HG02610 (cell line): ENCODE data around the gene MT1F.
"Not testable (repeated sequence)": the region's sequence is repeated elsewhere in the genome, so short reads cannot be mapped to it uniquely, and the experiment has no call there.

Experiments used
- ATAC-seq: cut with Tn5 transposase; IDR thresholded peaks from one replicate; pipeline ENCODE4 v1.9.1; 2021; ENCODE audit warnings: mild to moderate bottlenecking, moderate library complexity; ENCODE audit not compliant: unreplicated experiment

Gene MT1F

DNA sequence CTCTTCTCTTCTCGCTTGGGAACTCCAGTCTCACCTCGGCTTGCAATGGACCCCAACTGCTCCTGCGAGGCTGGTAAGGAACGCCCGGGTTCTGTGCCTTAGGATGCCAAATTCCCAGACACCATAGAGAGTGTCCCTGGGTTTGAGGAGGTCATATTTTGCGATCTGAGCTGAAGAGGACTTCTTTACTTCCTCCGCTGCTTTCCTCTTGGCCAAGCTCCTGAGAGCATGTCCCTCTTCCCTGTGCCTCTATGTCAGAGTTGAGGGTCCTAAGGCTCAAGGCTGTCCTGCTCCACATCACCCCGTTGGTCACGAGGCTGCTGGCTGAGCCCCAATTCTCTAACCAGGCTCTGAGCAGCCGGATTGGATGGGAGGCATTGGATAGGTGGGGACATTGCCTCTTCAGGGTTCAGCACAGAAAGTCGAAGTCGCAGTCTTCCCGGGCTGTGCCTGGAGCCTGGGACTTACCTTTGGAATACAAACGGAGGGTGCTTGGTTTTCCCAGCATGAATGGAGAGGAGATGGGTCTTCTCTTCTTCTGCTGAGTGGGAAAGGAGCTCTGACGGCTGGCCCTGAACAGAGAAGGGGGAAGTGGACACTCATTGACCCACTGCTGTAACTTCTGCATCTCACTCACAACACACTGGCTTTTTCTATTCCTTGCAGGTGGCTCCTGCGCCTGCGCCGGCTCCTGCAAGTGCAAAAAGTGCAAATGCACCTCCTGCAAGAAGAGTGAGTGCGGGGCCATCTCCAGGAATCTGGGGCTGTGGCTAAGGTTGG, 12.3 kb downstream of the MT1F start:
- ATAC-seq: no peak

DNA sequence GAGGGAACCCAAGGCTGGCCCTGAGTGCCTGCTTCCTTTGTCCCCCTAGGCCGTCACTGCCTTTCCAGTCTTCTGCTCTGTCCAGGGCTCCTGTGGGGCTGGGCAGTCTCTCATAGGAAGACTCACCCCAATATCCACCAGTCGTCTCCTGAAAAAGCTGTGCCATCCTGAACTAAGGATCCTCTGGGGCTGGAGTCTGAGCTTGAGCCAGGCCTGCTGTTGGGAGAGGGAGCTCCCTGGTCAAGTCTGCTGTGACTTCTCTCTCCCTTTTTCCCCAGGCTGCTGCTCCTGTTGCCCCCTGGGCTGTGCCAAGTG, 12.8 kb downstream of the MT1F start:
- no peak for ATAC-seq

DNA sequence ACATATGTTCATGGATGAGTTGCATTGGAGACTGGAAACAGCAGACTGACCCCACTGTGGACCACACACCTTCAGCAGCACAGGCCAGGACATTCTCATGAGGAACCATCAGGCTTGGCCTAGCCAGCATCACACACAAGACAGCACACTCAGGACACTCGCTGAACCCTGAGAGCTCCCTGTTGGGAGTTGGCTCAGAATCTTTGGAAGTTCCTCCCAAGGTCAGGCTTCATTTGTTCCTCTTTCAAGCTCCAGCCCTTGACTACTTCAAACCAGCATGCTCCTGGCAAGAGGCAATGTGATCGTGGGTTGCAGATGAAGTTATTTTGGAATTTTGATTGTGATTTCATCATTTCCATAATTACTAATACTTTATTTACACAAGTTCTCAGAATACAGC, 13.9 kb downstream of the MT1F start:
- not testable (repeated sequence) for ATAC-seq

DNA sequence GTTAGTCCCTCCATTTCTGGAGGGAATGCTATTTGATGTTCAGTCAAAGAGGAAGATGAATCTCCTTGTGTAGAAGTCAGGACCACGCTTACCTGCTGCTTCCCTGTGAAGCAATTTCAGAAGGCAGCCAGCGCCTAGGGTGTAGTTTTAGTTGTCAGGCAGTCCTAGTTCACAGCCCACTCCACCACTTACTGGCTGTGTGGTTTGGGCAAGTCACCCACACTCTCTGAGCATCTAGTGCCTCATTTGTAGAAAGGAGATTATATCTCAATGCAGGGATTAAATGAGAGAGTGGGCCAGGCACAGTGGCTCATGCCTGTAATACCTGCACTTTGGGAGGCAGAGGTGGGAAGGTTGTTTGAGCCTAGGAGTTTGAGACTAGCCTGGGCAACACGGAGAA, 14.4 kb downstream of the MT1F start:
- not testable (repeated sequence) for ATAC-seq

DNA sequence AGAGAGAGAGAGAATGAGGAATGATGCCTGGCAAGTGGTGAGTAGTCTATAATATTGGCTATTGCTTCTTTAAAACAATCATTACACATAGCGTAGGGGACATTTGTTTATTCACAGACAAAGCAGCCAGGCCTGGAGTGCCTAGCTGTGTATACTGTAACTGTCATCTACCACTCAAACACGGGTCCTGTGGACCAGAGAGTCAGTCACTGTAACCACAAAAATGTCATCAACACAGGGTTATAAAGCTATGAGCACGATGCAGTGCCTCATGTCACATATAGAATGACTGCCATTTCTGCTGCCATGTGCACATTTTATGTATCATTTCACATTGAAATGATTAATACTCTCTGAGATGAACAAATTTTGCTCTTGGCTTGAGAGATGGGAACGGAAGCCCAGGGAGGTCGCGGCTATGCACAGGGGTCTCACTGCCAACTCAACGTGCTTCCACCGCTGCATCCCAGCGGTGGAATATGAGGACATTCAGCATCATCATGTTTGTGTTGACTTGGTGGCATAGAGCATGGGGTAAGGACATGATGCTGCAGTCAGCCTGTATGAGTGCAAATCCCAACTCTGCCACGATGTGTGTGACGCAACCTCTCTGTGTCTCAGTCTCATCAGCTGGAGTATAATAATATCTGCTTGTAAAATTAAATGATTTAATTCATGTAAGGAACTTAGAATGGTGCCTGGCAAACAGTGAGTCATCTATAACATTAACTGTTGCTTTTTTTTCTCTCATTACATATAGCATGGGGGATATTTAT, 15.2 kb downstream of the MT1F start:
- no peak for ATAC-seq

DNA sequence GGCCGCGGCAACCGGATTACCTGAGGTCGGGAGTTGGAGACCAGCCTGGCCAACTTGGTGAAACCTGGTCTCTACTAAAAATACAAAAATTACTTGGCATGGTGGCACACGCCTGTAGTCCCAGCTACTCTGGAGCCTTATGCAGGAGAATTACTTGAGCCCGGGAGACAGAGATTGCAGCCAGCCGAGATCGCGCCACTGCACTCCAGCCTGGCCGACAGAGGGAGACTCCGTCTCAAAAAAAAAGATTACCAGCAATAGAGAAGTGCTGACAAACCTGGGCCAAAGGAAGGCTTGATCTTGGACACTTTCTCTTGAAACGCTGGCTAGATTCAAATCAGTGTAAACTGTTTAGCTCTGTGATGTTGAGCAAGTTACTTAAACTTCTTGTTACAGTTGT, 16.2 kb downstream of the MT1F start:
- no peak for ATAC-seq

DNA sequence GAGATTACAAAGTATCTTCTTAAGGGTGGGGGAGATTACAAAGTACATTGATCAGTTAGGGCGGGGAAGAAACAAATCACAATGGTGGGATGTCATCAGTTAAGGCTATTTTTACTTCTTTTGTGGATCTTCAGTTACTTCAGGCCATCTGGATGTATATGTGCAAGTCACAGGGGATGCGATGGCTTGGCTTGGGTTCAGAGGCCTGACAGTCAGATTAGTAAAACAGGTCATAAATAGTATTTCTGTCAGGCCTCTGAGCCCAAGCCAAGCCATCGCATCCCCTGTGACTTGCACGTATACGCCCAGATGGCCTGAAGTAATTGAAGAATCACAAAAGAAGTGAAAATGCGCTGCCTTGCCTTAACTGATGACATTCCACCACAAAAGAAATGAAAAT, 16.8 kb downstream of the MT1F start:
- not testable (repeated sequence) for ATAC-seq

DNA sequence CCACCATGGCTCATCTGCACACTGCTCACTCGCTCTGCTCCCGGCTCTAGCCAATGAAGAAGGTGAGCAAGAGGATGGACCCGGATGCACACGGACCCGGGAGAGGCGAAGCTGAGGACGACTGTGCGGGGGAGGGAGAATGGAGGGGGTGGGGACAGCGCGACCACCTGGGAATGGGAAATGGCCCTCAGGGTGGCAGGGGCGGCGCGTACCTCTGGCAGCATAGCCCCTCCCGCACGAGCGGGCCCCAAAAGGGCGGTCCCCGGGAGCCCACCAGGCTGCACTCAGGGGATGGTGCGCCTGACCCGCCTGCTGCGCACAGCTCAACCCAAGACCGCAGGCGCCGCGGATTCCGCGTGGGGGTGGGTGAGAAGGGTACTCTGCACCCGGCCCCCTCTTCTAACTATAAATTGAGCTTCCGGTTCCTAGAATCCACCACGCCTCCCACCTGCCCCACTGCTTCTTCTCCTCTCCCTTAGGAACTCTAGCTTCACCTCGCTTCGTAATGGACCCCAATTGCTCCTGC, 18.0 kb downstream of the MT1F start:
- ATAC-seq: no peak

DNA sequence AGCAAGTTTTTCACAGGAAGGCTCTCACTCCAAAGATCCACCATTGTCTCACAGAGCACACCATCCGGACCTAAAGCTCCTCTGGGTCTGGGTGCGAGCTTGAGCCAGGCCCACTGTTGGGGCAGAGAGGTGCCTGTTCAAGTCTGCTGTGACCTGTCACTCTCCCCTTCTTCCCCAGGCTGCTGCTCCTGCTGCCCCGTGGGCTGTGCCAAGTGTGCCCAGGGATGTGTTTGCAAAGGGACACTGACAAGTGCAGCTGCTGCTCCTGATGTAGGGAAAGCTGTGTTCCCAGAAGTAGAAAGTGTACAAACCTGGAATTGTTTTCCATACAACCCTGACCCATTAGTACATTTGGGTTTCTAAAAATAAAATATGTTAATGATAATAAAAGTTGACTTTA, 19.7 kb downstream of the MT1F start:
- ATAC-seq: no peak

DNA sequence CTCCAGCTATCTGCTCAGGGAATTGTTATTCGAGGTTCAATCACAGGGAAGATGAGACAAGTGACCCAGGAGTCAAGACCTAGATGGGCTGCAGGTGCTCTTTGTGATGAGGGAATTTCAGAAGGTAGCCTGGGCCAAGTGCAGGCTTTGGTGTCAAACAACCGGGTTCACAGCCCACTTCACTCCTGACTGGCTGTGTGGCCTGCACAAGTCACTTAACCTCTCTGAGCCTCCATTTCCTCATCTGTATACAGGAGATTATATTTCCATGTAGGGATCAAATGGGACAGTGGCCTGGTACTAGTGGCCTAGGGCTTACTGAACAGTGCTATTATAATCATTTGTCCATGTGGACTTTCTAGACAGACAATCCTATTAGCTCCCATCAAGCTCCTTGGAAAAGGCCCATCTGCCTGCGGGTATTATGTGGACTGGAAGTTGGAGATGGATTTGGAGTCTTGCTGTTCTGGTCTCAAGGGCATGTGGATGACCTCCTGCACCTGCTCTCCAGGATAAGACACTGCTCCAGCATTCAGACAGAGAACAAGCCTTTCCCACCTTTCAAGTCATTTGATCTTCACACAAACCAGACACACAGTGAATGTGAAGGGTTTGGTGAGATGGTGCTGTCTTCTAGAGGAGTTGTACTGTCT, 21.4 kb downstream of the MT1F start:
- no peak for ATAC-seq

DNA sequence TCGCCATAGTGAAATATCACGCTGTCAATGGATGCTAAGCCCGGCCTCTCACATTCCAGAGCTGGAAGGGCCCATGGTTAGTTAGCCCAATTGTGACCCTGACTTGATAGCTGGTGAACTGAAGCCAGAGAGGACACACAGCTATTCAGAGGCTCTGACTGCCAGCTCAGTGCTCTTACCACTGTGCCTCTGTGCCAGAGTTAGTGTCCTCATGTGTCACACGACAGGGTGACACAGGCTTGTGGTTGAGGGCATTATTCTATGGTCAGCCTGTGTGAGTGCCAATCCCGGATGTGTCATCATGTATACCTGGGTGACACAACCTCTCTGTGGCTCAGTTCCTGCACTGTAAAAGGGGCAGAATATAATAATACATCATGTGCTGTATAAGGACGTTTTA, 22.1 kb downstream of the MT1F start:
- ATAC-seq: no peak

DNA sequence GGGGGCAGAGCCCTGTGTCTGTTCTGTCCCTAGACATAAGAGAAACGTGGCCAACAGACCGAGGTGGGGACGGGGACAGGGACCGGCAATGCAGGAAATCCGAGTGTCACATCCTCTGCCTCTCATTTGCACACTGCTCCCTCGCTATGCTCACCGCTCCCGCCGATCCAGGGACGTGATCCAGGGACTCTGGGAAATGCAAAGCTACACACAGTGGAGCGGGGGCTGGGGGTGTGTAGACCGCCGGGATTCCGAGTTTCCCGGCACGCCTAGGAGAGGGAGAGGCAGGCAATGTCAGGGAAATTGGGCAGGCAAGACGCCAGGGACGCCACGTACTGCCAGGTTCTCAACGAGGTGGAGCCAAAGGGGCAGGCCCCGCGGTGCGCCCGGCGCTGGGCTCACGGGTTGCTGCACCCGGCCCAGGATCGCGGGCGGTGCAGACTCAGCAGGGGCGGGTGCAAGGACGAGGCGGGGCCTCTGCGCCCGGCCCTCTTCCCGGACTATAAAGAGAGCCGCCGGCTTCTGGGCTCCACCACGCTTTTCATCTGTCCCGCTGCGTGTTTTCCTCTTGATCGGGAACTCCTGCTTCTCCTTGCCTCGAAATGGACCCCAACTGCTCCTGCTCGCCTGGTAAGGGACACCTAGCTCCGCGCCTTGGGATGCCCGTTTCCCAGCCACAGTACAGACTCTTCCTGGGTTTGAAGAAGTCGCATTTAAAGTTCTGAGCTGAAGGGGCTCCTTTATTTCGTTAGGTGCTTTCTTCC, 24.4 kb downstream of the MT1F start, which contains the start of gene MT1X:
Gene MT1X (plus strand): TSS at position 532 of the 764 bp plus-strand sequence. CDS start 71 bp downstream, at position 603.
- ATAC-seq: peak; percentile 96

DNA sequence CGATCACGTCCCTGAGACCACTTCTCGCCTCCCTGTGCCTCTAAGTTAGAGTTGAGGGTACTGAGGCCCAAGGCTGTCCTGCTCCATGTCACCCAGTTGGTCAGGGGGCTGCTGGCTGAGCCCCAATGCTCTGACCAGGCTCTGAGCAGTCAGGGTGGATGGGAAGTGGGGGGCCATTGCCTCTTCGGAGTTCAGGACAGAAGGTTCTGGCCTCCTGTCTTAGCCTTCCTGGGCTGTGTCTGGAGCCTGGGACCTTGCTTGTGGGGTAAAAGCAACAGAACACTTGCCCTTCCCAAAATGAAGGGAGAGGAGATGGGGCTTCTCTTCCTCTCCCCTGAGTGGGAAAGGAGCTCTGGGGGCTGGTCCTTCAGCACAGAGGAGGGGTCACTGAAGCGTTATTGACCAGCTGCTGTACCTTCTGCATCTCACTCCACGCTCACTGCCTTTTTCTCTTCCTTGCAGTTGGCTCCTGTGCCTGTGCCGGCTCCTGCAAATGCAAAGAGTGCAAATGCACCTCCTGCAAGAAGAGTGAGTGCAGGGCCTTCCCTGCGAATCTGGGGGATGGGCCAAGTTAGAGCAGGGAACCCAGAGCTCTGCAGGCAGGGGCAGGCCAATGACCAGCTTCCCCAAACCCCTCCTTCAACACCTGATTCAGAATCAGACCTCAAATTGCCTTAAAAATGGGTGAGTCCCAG, 25.1 kb downstream of the MT1F start:
- ATAC-seq: no peak

DNA sequence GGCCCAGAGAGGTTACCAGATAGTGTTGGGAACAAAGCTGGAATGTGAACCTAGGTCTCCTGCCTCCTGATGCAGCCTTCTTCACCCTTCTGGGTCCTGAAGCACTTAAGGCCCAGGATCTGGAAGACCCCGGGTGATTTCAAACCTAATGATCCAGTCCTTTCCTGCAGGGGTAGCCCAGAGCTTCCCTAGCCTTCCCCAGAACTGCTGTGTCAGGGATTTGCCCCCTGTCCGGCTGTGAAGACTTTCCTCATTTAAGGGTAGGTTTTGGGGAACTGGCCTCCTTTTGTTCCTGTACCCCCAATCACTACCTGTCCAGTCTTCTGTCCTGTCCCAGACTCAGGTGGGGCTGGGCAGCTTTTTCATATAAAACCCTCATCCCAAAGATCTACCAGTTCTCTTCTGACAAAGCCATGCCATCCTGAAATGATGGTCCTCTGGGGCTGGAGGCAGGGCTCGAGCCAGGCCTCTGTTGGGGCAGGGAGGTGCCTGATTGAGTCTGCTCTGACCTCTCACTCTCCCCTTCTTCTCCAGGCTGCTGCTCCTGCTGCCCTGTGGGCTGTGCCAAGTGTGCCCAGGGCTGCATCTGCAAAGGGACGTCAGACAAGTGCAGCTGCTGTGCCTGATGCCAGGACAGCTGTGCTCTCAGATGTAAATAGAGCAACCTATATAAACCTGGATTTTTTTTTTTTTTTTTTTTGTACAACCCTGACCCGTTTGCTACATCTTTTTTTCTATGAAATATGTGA, 25.8 kb downstream of the MT1F start:
- ATAC-seq: no peak

DNA sequence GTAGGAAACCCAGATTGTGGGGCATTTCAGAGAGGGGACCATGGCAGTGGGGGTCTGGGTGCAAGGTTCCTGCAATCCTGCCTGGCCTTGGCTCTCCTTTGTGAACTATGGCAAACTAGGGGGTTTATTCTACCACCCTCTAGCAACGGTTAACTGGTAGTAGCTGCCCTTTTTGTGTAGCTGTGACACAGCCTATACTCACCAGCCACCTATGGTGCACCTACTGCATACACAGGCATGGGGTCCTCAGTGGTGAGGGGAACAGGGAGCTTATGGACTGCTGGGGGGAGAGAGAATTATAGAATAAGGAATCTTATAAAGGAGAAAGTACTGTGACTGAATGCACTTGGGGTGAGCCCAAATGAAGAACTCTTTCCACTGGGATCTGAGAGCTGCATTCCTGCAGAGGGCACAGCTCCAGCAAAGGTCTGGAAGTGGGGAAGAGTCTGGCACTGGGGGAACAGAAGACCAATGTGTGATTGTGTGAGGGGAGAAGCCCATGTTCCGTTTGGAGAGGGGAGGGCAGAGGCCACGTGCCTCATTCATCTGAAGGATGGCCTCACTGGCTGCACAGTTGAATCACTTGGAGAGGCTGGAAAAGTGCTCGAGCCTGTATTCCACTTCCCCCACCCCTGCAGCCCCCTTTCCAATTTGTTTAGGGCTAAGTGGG, 26.6 kb downstream of the MT1F start:
- no peak for ATAC-seq

DNA sequence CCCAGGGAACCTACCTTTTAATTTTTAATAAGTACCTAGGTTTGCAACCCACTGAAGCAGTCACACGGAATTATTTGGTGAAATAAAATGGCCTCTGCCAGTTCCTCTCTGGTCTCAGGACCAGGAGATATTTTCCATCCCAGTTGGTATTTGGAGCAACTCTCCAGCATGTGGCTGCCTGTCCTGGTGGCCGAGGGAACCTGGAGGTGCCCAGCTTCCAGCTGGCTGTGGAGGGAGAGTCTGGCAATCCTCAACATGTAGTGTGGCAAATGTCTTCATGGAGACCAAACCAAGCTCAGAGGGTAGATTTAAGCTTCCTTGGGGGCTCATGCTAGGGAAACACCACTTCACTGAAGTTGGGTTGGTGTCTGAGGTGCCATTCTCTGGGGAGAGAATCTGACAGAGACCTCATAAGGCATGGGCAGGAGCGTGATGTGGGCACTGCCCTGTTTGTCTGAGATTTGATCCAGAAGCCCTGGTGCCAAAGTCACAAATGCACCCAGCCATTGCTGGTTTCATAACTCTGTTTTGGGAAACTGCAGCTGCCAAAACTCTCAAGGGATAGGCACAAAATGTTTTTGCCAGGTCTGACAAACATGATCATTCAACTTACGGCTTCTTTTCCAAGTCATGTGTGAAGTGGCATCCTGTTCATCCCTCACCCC, 27.3 kb downstream of the MT1F start:
- ATAC-seq: no peak

DNA sequence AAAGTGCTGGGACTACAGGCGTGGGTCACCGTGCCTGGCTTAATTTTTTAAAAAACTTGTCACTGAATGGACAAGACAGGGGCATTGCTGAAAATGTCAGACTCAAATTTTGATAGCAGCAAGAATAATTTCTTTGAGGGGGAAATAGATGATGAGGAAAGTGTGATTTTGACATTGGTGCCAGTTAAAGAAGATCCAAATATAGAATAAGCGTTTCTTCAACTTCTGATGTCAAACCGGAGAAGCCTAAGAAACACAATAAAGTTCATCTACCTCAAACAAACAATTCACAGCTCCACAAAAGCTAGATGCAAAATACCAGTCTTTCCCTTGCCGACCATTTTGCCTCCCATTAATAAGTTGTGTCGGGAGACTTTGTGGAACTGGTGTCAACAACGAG, 29.0 kb downstream of the MT1F start:
- ATAC-seq: no peak

DNA sequence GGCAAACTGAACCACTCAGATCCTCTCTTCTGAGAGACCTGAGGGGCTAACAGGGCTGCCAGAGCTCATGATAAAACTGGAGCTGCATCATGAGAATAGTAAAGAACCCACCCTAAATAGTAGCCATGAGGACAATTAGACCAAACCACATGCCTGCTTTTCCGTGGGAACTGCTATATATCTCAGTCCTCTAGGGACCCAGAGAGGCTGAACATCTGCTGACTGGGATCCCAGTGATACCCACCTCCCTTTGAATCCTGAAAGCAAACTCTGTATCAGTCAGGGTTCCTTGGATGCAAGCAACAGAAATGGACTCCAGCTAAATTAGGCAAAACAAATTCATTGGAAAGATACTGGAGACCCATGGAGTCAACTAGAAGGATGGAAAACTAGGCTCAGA, 31.0 kb downstream of the MT1F start:
- ATAC-seq: no peak

DNA sequence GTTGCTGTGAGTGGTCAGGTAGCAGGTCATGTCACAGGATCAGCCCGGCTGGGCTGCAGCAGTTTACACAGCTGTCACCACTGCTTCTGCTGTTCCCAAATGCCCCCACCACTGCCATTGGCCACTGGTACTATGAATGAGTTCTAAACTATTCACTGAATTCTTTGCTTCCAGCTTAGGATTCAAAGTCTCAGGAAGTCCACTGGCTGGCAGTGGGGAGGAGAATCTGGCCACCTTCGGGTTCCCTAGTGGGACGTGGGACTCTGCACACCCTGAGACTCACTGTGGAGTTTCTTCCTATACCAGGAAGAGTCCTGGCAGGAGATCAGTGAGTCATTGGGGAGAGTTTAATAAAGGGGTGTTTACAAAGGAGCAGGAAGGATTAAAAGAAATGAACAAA, 31.4 kb downstream of the MT1F start:
- no peak for ATAC-seq
